Bronchial epithelial cell (primary cell): ENCODE measurements around the gene EYS. TPM values are rescaled to one million over a fixed set of nuclear protein-coding genes. Genes with fewer than 3 reads are reported as not detected.

Source experiments
- DNase-seq: peaks from one replicate; pipeline ENCODE4 v3.0.0-alpha.2; 2010; ENCODE audit warnings: low read depth
- FAIRE-seq: peaks from 2 replicates; lab custom pipeline; 2011; peaks lifted over from hg19 to GRCh38; lab: Jason Lieb, UNC
- H3K27me3 ChIP-seq: 2 replicates; pipeline ENCODE4 v1.5.1; 2011; ENCODE audit warnings: low read length; ENCODE audit not compliant: control insufficient read depth, insufficient read depth
- H3K36me3 ChIP-seq: 2 replicates; pipeline ENCODE4 v1.5.1; 2011; ENCODE audit warnings: low read length; ENCODE audit not compliant: control insufficient read depth, insufficient read depth
- H3K4me3 ChIP-seq: 2 replicates; pipeline ENCODE4 v1.5.1; 2011; ENCODE audit warnings: mild to moderate bottlenecking, low read depth, low read length, control low read depth
- CTCF ChIP-seq: IDR thresholded peaks from 2 replicates; pipeline ENCODE4 v1.5.1; 2011; ENCODE audit warnings: mild to moderate bottlenecking, moderate library complexity, low read length, control low read depth, inconsistent platforms; ENCODE audit not compliant: insufficient read depth, severe bottlenecking
- total RNA-seq: library from RNA; depleted of rRNA; stranded (reverse); fragments of >200 nt; gene quantifications from 2 replicates; pipeline ENCODE4 v1.2.1, GENCODE V29; 2014

EYS gene
- total RNA-seq, 1 donor from 2014 or later, result 0.53 TPM

- Histone ChIP-seq H3K36me3 (no peaks in the 10 kb centered on the region), H3K27me3 (no peaks in the 10 kb centered on the region), H3K4me3 (no peak overlapping the region)
- DNase-seq (no peak), FAIRE-seq (no peak)
- TF ChIP-seq CTCF, result no peak
These were observed 1683.3 kb downstream of the EYS start for GRCh38 chr6:64023693-64024092.

- DNase-seq, result no peak
- Histone ChIP-seq H3K36me3 (no peaks in the 10 kb centered on the region), H3K27me3 (no peaks in the 10 kb centered on the region), H3K4me3 (no peak overlapping the region)
- no peak for FAIRE-seq
- no peak for TF ChIP-seq CTCF
These were observed 1692.4 kb downstream of the EYS start for GRCh38 chr6:64014595-64014994.

- H3K27me3 ChIP-seq, result no peaks in the 10 kb centered on the region
- TF ChIP-seq CTCF, result no peak
- FAIRE-seq (no peak), DNase-seq (no peak)
- H3K4me3 ChIP-seq, result no peak overlapping the region
- H3K36me3 ChIP-seq, result no peaks in the 10 kb centered on the region
These were observed 1694.0 kb downstream of the EYS start for GRCh38 chr6:64013011-64013410.

DNA sequence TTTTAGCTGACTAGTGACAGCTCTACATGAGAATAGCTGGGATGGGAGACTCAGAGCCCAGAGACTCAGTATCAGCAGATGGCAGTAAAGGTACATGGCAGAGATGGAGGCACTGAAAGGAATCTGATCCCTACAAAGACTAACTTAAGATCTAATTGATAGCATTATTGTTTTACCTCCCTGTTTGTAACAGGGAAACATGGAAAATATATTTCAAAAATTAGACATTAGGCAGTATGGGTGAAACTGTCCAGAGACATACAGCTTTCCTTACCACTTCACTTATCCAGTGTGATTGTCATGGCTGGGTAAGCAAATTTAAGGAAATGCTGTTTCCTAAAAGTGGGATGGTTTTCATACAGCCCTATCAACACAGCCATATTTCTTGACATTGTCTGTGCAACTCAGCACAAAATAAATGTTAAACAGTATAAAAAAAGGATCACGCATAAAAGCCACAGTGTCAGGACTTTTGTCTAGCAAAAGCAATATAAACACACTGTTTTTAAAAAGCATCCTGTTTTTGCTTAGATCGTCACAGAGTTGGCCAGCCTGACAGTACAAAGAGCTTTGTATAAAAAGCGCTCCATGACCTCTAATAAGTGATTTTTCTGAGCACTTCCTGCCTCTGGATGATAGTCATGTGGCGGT lies 1694.5 kb downstream of the EYS start:
- DNase-seq (peak; percentile 63), FAIRE-seq (no peak)
- TF ChIP-seq CTCF, result peak; percentile 85
- Histone ChIP-seq H3K36me3 (no peaks in the 10 kb centered on the region), H3K4me3 (no peak overlapping the region), H3K27me3 (no peaks in the 10 kb centered on the region)

DNA sequence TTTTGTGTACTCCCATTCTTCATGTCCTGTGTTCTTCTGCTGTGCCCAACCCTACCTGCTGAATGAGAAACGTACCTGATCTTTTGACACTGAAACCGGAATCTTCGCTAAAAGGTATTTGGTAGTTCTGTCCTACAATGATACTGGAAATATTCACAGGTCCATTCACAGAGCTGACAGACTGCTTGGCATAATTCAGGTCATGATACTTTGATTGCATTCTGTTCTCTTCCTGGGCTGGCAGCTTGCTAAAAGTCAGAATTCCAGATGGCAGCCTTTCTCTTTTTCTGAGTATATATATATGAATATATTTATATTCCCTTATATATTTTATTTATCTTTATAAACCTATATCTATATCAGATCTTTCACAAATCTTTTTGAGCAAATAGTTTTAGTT lies 1696.4 kb downstream of the EYS start:
- no peak for TF ChIP-seq CTCF
- no peak for FAIRE-seq
- no peaks in the 10 kb centered on the region for H3K27me3 ChIP-seq
- no peak for DNase-seq
- no peaks in the 10 kb centered on the region for H3K36me3 ChIP-seq
- H3K4me3 ChIP-seq, result no peak overlapping the region

GRCh38 chr6:64010010-64010409 lies 1697.0 kb downstream of the EYS start:
- no peak for DNase-seq
- no peaks in the 10 kb centered on the region for H3K27me3 ChIP-seq
- no peak overlapping the region for H3K4me3 ChIP-seq
- FAIRE-seq, result no peak
- H3K36me3 ChIP-seq, result no peaks in the 10 kb centered on the region
- TF ChIP-seq CTCF, result no peak
